GM12801 (cell line): ENCODE results near the gene NSMCE1.

Experiments used
- TF ChIP-seq, protein P1 (sequence below): IDR thresholded peaks from one replicate; pipeline ENCODE4 v1.5.1; 2011; ENCODE audit warnings: control low read depth; ENCODE audit not compliant: insufficient read length; ENCODE audit errors: extremely low read depth

Gene NSMCE1

DNA sequence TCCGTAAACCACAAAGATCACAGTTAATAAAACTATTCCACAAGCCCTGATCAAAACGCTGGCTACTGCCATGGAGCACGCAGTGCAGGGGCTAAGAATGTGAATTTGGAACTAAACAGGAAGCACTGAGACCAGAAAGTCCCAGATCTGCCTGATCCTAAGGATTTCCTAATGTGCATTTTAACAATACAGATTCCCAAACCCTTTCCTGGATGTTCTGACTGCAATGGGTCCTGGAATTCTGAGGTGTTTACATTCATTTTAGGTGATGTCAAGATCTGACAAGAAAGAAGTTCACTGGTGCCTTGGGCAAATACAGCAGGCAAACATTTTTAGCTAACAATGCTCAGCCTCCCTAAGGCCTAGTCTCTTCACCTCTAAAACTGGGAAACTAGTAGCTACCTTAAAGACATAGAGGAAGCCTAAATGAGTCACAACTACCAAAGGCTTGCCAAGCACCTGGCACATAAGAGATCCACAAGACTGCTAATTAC is 10.3 kb downstream of the NSMCE1 start:
- TF ChIP-seq, protein P1, sequence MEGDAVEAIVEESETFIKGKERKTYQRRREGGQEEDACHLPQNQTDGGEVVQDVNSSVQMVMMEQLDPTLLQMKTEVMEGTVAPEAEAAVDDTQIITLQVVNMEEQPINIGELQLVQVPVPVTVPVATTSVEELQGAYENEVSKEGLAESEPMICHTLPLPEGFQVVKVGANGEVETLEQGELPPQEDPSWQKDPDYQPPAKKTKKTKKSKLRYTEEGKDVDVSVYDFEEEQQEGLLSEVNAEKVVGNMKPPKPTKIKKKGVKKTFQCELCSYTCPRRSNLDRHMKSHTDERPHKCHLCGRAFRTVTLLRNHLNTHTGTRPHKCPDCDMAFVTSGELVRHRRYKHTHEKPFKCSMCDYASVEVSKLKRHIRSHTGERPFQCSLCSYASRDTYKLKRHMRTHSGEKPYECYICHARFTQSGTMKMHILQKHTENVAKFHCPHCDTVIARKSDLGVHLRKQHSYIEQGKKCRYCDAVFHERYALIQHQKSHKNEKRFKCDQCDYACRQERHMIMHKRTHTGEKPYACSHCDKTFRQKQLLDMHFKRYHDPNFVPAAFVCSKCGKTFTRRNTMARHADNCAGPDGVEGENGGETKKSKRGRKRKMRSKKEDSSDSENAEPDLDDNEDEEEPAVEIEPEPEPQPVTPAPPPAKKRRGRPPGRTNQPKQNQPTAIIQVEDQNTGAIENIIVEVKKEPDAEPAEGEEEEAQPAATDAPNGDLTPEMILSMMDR, result no peak

DNA sequence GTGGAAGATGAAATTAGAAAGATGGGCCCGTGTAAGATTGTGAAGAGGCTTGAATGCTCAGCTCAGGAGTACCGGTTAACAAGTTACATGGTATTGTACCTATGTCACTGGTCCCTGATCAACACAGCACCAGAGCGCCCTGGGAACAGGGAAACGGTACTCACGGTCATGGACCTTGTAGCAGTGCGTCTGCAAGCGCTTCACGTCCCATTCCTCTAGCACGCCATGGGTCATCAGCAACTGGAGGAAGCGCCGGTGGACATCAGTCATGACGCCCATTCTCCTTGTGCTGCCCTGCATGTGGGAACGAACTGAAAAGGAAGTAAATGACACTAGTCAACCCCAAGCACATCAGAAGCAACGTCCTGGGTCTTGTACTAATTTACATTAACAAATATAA is 11.3 kb downstream of the NSMCE1 start:
- TF ChIP-seq, protein P1, result no peak

DNA sequence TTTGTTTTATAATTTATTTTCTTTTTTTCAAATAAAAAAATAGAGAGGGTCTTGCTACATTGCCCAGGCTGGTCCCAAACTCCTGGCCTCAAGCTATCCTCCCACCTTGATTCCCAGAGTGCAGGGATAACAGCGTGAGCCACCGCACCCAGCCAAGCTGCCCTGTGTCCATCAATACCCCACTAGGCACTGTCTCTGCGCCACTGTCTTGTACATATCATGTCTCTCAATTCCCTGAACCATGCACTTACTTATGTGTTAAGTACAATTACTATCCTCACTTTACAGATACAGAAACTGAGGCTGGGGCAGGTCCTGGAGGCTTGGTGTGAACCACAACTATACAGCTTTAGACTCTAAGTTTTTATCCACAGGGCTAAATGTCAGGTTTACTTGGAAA is 11.7 kb downstream of the NSMCE1 start:
- TF ChIP-seq, protein P1, result no peak

DNA sequence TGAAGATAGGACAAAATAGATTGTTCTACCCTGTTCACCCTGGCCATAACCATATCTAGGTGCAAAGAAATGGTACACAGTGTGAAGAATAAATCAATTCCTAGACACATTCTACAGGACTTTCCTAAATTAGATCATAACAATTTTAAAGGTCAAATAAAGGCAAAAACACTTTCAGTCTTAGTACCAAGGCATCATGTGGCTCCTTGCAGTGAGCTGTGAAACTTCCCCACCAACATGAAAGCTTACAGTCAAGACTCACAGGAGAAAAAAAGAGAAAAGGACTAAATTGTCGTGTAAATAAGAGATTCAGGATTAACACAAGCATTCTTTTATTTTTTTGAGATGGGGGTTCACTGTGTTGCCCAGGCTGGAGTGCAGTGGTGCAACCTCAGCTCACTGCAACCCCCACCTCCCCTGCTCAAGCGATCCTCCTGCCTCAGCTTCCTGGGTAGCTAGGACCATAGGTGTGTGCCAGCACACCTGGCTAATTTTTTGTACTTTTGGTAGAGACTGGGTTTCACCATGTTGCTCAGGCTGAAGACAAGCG is 14.2 kb downstream of the NSMCE1 start:
- TF ChIP-seq, protein P1, result no peak

DNA sequence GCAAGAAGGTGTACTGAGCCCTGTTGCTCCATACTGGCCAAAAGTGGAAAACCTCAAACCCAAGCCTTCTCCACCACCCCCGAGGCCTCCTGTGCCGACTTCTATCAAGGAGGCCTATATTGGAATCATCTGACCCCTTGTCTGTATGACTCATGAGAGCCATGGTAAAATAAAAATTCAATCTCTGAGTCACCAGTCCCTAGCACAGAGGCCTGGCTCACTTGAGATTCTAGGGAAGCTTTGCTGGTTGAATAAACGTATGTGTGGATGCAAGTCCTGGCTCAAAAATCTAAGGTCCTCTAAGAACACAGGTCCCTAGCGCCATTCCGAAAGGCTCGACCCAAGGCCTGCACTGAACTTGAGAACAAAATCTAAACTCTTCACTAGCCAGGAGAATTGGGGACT is 15.0 kb downstream of the NSMCE1 start:
- TF ChIP-seq, protein P1, result no peak

DNA sequence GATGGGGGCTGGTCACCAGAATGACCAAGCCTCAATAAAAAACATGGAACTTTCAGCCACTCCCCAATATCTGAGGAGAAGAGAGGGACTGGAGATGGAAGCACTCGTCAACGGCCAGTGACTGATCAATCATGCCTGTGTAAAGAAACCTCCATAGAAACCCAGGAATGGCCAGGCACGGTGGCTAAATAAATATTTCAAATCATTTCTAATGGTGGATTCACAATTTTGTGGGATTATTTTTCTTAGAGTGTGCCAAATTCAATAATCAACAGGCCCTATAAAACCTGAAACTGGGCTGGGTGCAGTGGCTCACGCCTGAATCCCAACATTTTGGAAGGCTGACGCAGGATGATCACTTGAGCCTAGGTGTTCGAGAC is 16.4 kb downstream of the NSMCE1 start:
- TF ChIP-seq, protein P1, result no peak

DNA sequence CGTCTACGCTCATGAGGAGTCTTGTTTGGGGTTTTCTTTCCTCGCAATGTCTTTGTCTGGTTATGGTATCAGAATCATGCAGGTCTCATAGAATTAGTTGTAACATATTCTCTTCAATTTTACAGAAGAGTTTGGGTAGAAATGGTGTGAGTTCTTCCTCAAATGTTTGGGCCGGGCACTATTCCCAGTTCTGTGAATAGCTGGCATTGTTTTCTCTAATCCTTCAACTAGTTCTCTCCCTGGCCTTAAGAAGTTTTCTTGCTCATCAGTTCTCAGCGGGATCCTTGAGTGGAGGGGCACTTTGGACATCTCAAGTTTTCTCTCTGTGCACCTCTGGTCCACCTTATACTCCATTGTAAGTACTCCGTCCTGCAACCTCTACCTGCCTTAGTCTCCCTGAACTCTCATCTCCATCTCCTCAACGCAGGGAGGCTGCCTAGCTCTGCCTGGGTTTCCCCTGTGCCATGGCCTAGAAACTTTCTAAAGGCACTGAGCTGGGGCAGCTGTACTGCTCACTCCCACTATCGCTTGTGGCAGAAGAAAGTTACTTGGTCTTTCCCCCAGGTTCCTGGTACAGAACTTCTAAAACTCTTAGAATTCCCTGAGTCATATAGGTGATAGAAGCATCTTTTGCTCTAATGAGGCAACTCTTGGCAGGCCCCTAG is 16.9 kb downstream of the NSMCE1 start:
- TF ChIP-seq, protein P1, result no peak

DNA sequence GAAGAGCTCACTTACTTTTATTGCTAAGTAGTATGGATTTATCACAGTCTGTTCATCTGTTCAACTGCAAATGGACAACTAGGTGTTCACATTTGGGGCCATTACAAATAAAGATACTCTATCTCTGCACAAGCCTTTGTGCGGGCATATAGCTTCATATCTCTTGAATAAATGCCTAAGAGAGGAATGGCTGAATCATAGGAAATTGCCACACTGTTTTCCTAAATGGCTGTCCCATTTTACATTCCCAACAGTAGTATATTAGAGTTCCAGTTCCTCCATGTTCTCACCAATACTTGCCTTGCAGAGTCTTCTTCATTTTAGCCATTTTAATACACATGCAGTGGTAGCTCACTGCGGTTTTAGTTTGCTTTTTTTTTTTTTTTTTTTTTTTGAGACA is 20.5 kb downstream of the NSMCE1 start:
- TF ChIP-seq, protein P1, result no peak
